Large intestine (tissue), 3 donors: ENCODE data around the gene POMGNT1. TPM values are rescaled to one million over a fixed set of nuclear protein-coding genes. Genes with fewer than 3 reads are reported as not detected.
A peak's percentile ranks its signal among the peaks of the same experiment; 100 is the strongest.

Source experiments
- DNase-seq, 2 donors: peaks; one replicate each; pipeline versions ENCODE4 v3.0.0 to v3.0.0-alpha.2; 2013
- H3K27ac ChIP-seq: one replicate; pipeline ENCODE4 v1.5.1; 2013; ENCODE audit warnings: low read length
- H3K27me3 ChIP-seq: 2 replicates; pipeline ENCODE4 v1.6.1; 2013; ENCODE audit warnings: low read length; ENCODE audit not compliant: control insufficient read depth, insufficient read depth
- H3K36me3 ChIP-seq: 2 replicates; pipeline ENCODE4 v1.6.1; 2013; ENCODE audit warnings: low read length; ENCODE audit not compliant: control insufficient read depth, insufficient read depth
- H3K4me1 ChIP-seq: one replicate; pipeline ENCODE4 v1.6.1; 2013; ENCODE audit warnings: low read length; ENCODE audit not compliant: control insufficient read depth, insufficient read depth
- H3K4me3 ChIP-seq: one replicate; pipeline ENCODE4 v1.5.1; 2013; ENCODE audit warnings: low read length
- H3K9me3 ChIP-seq: one replicate; pipeline ENCODE4 v1.6.1; 2013; ENCODE audit warnings: mild to moderate bottlenecking, low read depth, low read length, moderate library complexity; ENCODE audit not compliant: control insufficient read depth
- WGBS: methylation state at CpG from one replicate; pipeline ENCODE4 v1.1.5; 2013; ENCODE audit warnings: low lambda C conversion rate; ENCODE audit not compliant: insufficient coverage; 5-methylcytosine and 5-hydroxymethylcytosine counted together
- polyA plus RNA-seq: library from polyadenylated mRNA; unstranded; fragments of 120-200 nt; gene quantifications from one replicate; pipeline ENCODE4 v1.2.1, GENCODE V29; 2013

Gene POMGNT1
- polyA plus RNA-seq, 1 donor, result 56.4 TPM

DNA sequence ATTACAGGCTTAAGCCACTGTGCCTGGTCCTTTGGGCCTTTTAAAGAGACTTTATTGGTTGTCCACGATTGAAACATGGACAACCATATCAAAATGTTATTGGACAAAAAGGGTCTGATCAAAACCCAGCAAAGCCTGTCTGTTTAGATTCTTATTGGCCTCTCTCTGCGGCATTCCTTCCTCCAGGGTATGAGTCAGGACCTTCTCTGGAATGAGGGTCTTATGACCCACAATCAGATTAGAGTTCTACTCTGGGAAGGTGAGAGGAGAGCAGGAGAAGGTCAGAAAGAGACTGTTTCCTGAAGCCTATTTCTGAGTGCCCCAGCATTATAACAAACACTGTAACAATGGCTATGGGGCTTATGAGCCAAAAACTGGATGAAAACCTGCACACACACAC lies 12.8 kb upstream of the POMGNT1 start:
- 83% methylated on average over 1 of the region's 2 CpGs for WGBS
- no peak overlapping the region for H3K4me3 ChIP-seq
- no peaks in the 10 kb centered on the region for H3K9me3 ChIP-seq
- no peaks in the 10 kb centered on the region for H3K27me3 ChIP-seq
- no peak overlapping the region for H3K27ac ChIP-seq
- H3K36me3 ChIP-seq, result no peaks in the 10 kb centered on the region
- H3K4me1 ChIP-seq, result no peaks in the 10 kb centered on the region
- no peak for DNase-seq

DNA sequence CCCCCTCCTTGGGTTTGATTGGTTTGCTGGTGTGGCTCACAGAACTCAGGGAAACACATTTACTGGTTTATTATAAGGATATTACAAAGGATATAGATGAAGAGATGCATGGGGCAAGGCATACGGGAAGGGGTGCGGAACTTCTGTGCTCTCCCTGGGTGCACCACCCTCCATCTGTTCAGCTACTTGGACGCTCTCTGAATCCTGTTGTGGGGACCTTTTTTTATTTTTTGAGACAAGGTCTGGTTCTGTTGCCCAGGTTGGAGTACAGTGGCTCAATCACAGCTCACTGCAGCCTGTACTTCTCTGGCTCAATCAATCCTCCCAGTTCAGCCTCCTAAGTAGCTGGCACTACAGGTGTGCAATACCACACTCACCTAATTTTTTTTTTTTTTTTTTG lies 12.3 kb upstream of the POMGNT1 start:
- no peak for DNase-seq

DNA sequence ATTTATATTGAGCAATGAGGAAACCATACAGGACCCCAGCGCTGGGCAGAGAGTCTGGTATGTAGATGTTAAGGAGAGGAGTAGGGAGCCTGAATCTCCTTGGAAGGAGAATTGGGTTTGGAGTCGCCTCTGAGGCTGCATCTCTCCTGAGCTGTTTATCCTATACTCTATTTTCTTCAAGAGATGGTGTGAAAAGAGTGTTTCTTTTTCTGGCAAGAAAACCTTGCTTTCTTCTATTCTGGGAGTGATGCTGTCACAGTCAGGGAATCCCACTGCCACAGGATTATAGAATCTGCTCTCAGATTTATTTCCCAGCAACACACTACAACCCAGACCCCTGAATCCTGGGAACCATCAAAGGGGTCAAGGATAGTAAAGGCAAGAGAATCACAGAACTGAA lies 8.2 kb upstream of the POMGNT1 start:
- Histone ChIP-seq H3K9me3 (no peaks in the 10 kb centered on the region), H3K27ac (no peak overlapping the region), H3K4me1 (peaks cover 3% of the 10 kb centered on the region), H3K27me3 (peaks cover 2% of the 10 kb centered on the region), H3K4me3 (no peak overlapping the region), H3K36me3 (no peaks in the 10 kb centered on the region)
- WGBS, result no CpG with 5 or more reads among the region's 2 CpGs
- DNase-seq, result no peak

More for the DNA sequence above, 12.3 kb upstream of the POMGNT1 start:
- no peak overlapping the region for H3K27ac ChIP-seq
- H3K27me3 ChIP-seq, result no peaks in the 10 kb centered on the region
- H3K9me3 ChIP-seq, result no peaks in the 10 kb centered on the region
- H3K36me3 ChIP-seq, result no peaks in the 10 kb centered on the region
- no peak overlapping the region for H3K4me3 ChIP-seq
- WGBS, result no CpG with 5 or more reads among the region's 3 CpGs
- H3K4me1 ChIP-seq, result no peaks in the 10 kb centered on the region

DNA sequence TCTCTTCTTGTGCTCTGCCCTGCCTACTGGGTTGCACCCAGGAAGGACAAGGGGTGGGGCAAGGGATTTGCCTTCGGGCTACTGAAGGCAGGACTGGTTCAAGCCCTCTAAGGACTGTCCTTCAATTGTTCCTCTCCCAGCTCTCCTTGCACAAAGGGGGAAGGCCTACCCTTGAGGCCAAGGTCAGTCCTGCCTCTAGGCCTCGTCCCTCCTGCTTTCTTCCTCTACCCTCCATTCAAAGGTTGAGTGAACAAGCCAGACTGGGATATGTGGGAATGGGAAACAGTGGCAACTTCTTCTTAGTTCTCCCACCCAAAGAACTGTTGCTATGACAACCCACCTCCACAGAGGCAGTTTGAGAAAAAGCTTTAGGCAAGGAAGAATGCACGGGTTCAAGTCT lies 7.6 kb upstream of the POMGNT1 start:
- Histone ChIP-seq H3K36me3 (no peaks in the 10 kb centered on the region), H3K9me3 (no peaks in the 10 kb centered on the region), H3K4me3 (no peak overlapping the region), H3K27me3 (peaks cover 2% of the 10 kb centered on the region), H3K4me1 (peaks cover 3% of the 10 kb centered on the region), H3K27ac (no peak overlapping the region)
- WGBS, result no CpG with 5 or more reads among the region's 3 CpGs
- DNase-seq, result no peak

DNA sequence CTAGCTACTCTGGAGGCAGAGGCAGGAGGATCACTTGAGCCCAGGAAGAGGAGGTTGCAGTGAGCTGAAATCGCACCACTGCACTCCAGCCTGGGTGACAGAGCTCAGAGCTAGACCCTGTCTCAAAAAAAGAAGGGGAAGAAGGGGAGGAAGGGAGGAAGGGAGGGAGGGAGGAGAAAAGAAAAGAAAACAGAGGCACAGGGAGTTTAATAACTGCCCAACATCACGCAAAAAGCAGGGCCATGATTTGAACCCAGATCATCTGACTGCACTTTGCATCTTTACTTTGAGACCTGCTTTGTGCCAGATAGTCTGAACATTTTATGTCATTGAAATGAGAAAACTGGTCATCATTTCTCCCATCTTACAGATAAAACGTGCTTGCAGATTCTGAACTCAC lies 6.9 kb upstream of the POMGNT1 start:
- H3K4me3 ChIP-seq, result no peak overlapping the region
- H3K27ac ChIP-seq, result no peak overlapping the region
- peaks cover 3% of the 10 kb centered on the region for H3K4me1 ChIP-seq
- H3K36me3 ChIP-seq, result no peaks in the 10 kb centered on the region
- peaks cover 2% of the 10 kb centered on the region for H3K27me3 ChIP-seq
- 50% methylated on average over 1 of the region's 3 CpGs for WGBS
- no peak for DNase-seq
- H3K9me3 ChIP-seq, result no peaks in the 10 kb centered on the region

DNA sequence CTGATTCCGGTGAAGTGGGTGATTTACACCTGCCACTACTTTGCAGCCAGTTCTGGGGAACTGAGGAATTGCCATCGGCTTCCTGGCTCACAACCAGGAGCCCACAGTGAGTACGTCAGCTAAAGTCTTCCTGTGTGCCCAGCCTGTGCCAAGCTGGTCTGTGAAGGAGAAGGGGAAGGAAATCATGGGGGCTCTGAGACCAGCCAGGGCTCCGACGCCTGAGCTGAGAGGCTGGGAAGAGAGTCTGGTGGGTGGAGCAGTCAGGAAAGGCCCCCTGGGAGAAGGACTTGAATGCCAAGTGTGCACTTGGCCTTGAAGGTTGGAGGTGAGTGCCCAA lies 6.1 kb upstream of the POMGNT1 start:
- Histone ChIP-seq H3K9me3 (no peaks in the 10 kb centered on the region), H3K27me3 (peaks cover 2% of the 10 kb centered on the region), H3K4me1 (peaks cover 3% of the 10 kb centered on the region), H3K36me3 (no peaks in the 10 kb centered on the region), H3K4me3 (no peak overlapping the region), H3K27ac (no peak overlapping the region)
- no CpG with 5 or more reads among the region's 5 CpGs for WGBS
- DNase-seq, result no peak

DNA sequence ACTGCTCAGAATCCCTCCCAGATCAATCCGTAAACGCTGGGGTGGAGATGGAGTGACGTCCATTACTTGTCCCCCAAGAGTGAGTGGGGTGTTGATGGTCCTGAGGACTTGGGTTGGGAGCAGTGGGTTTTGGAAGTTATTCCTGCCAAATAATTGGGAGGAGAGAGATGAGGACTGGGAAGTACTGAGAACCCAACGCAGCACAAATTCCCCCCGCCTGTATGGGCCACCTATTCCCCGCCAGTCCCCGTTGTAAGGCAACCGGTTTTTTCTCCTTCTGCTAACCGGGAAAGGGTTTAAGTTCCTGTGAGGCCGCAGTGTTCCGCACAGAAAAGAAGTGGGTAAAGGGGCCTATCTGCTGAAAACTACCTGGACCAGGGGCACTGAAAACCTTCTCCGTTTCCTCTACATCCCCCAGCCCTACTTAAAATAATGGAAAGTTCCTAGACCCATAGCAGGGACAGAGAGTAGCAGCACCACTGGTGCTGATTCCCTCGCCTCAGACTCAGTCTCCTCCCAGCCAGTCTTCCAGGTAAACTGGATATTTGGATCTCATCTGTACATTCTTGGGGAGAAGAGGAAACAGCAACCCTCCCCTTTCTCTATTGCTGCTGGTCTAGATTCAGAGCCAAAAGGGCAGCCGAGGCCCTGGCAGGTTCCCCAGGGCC lies 5.6 kb upstream of the POMGNT1 start:
- Histone ChIP-seq H3K9me3 (no peaks in the 10 kb centered on the region), H3K4me3 (peak overlapping the region; percentile 49), H3K36me3 (no peaks in the 10 kb centered on the region), H3K27me3 (peaks cover 2% of the 10 kb centered on the region), H3K4me1 (peaks cover 3% of the 10 kb centered on the region), H3K27ac (no peak overlapping the region)
- no peak for DNase-seq
- no CpG with 5 or more reads among the region's 14 CpGs for WGBS

DNA sequence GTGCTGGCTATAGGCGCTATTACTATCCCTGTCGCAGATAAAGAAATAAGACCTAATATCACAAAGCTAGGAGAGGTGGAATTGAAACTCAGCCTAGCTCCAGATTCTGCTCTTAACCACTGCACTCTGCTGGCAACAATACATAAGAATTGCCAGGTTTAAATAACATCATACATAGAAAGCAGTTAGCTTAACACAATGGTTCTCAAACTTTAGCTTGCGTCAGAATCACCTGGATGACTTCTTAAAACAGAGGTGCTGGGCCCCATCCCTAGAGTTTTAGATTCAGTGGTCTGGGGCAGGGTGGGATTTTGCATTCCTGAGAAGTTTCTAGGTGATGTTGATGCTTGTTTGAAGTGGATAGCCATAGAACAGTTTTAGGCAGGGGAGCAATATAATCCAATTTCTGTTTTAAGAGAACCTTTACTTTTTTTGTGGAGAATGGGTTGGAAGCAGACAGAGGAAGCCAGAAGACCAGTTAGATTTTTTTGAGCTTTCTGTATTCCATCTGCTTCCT lies 1.1 kb upstream of the POMGNT1 start:
- H3K9me3 ChIP-seq, result no peaks in the 10 kb centered on the region
- peaks cover 16% of the 10 kb centered on the region for H3K36me3 ChIP-seq
- WGBS, result no CpG with 5 or more reads among the region's 3 CpGs
- DNase-seq, result no peak
- H3K4me1 ChIP-seq, result peaks cover 11% of the 10 kb centered on the region
- peaks cover 2% of the 10 kb centered on the region for H3K27me3 ChIP-seq
- H3K27ac ChIP-seq, result no peak overlapping the region
- H3K4me3 ChIP-seq, result peak overlapping the region; percentile 90

DNA sequence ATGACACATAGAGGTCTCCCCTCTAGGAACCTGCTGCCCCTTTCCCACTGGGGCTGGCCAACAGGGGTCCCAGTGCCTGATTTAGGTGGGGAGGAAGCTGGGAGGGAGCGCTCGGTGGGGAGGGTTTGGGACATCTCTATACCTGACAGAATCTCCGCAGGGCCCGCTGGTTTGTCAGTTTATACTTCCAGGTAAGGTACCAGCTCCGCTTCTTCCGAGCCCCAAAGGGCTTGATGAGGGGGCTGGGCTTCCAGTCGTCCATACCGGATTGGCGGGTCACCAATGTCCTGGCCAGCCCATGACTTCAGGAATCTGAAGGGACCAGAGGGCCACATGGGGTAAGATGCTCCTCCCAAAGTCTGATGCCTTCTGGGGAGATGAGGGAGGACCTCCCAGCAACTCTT lies 672 bp downstream of the POMGNT1 start:
- peaks cover 8% of the 10 kb centered on the region for H3K4me1 ChIP-seq
- H3K9me3 ChIP-seq, result no peaks in the 10 kb centered on the region
- H3K27ac ChIP-seq, result peak overlapping the region; percentile 66
- no peak for DNase-seq
- H3K27me3 ChIP-seq, result no peaks in the 10 kb centered on the region
- H3K4me3 ChIP-seq, result peak overlapping the region; percentile 76
- no CpG with 5 or more reads among the region's 9 CpGs for WGBS
- peaks cover 33% of the 10 kb centered on the region for H3K36me3 ChIP-seq

DNA sequence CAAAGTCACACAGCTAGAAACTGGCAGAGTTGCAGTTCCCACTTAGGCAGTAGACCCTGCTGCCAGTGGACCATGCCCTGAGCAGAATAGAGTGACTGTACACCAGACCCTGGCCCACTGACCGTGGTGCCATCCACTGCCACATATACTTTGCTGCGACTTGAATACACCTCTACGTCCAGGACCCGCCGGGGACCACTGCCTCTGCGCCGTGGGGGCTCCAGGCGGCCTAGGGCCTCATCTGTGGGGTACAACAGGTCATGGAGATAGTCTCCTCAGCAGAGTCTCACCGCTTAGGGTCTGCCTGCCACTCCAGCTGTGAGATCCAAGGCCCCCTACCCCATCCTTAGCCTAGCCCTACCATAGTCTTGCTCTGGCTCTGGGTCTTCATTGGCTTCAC lies 1.6 kb downstream of the POMGNT1 start:
- Histone ChIP-seq H3K36me3 (peaks cover 42% of the 10 kb centered on the region), H3K4me3 (no peak overlapping the region), H3K4me1 (peaks cover 8% of the 10 kb centered on the region), H3K27ac (no peak overlapping the region), H3K27me3 (no peaks in the 10 kb centered on the region), H3K9me3 (no peaks in the 10 kb centered on the region)
- no CpG with 5 or more reads among the region's 9 CpGs for WGBS
- DNase-seq, result no peak

DNA sequence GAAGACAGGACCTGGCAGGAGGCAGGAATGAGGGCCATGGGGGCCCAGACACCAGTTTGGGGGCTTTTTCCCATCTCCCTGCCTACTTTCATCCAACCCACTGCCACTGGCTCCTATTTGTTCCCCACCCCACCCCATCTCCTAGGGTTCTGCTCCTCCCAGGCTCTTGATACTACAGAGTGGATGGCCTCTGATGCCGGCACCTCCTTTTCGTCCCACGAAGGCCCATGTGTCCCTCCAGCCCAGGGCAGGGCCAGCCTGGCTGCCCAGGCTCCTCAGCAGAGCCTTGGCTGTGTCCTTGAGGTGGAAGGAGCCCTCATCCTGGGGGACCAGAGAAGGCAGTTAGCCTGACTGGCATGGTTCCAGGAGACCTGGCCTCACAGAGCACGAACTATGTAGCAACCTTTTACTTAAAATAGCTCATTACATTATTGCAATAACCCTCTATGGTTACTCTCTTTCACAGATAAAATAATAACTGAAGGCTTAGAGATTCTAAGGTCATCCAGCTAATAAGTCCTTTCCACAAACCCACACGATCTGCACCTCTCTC lies 3.5 kb downstream of the POMGNT1 start:
- Histone ChIP-seq H3K4me1 (peaks cover 8% of the 10 kb centered on the region), H3K9me3 (no peaks in the 10 kb centered on the region), H3K36me3 (peaks cover 57% of the 10 kb centered on the region), H3K27ac (no peak overlapping the region), H3K4me3 (no peak overlapping the region), H3K27me3 (no peaks in the 10 kb centered on the region)
- WGBS, result 78% methylated on average over 1 of the region's 5 CpGs
- DNase-seq, result no peak
